HepG2 (cell line): ENCODE data around the gene ZNF394. TPM values are rescaled to one million over a fixed set of nuclear protein-coding genes. Genes with fewer than 3 reads are reported as not detected.

ENCODE experiments used
- ARID2 ChIP-seq: sonication (generic); formaldehyde crosslinking; IDR thresholded peaks from 2 replicates; pipeline ENCODE4 v1.8.1; 2022; ENCODE audit warnings: mild to moderate bottlenecking, missing genetic modification reagents, borderline replicate concordance
- ATAD3A ChIP-seq: sonication (generic); formaldehyde crosslinking; IDR thresholded peaks from 2 replicates; pipeline ENCODE4 v1.4.0; 2020; ENCODE audit warnings: missing genetic modification reagents
- BRD4 ChIP-seq: sonication (generic); formaldehyde crosslinking; IDR thresholded peaks from 2 replicates; pipeline ENCODE4 v1.4.0; 2020; ENCODE audit warnings: missing genetic modification reagents
- CHD2 ChIP-seq: IDR thresholded peaks from 2 replicates; pipeline ENCODE4 v1.6.1; 2011; ENCODE audit warnings: low read depth, low read length, improper control_type of control experiment
- GTF2F1 ChIP-seq: fragments of 150-350 bp; IDR thresholded peaks from 2 replicates; pipeline ENCODE4 v1.6.1; 2014; ENCODE audit warnings: low read length
- KDM4B ChIP-seq: sonication (generic); formaldehyde crosslinking; IDR thresholded peaks from 2 replicates; pipeline ENCODE4 v1.4.0; 2020; ENCODE audit warnings: missing genetic modification reagents
- KDM6A ChIP-seq: IDR thresholded peaks from 2 replicates; pipeline ENCODE4 v1.6.1; 2016; ENCODE audit warnings: low read depth
- SALL2 ChIP-seq: sonication (generic); formaldehyde crosslinking; IDR thresholded peaks from 2 replicates; pipeline ENCODE4 v1.8.1; 2023; ENCODE audit warnings: mild to moderate bottlenecking, missing genetic modification reagents, inconsistent platforms
- SMYD3 ChIP-seq: sonication (generic); formaldehyde crosslinking; IDR thresholded peaks from 2 replicates; pipeline ENCODE4 v1.8.1; 2023; ENCODE audit warnings: mild to moderate bottlenecking, missing genetic modification reagents
- SP2 ChIP-seq: sonication (generic); formaldehyde crosslinking; IDR thresholded peaks from 2 replicates; pipeline ENCODE4 v1.5.1; 2020; ENCODE audit warnings: mild to moderate bottlenecking, missing genetic modification reagents
- THYN1 ChIP-seq: sonication (generic); formaldehyde crosslinking; IDR thresholded peaks from 2 replicates; pipeline ENCODE4 v1.8.1; 2023; ENCODE audit warnings: low read depth, mild to moderate bottlenecking, moderate library complexity, missing genetic modification reagents, borderline replicate concordance
- ZBTB7B ChIP-seq: sonication (generic); formaldehyde crosslinking; IDR thresholded peaks from 2 replicates; pipeline ENCODE4 v1.4.0; 2020; ENCODE audit warnings: missing genetic modification reagents
- ZNF234 ChIP-seq: sonication (generic); formaldehyde crosslinking; conservative IDR thresholded peaks from 2 replicates; pipeline ENCODE4 v1.5.1; 2020; ENCODE audit warnings: mild to moderate bottlenecking, missing genetic modification reagents
- ZNF317 ChIP-seq: sonication (generic); formaldehyde crosslinking; IDR thresholded peaks from 2 replicates; pipeline ENCODE4 v1.5.0; 2020; ENCODE audit warnings: mild to moderate bottlenecking, missing genetic modification reagents
- ZNF33A ChIP-seq: sonication (generic); formaldehyde crosslinking; IDR thresholded peaks from 2 replicates; pipeline ENCODE4 v1.5.1; 2020; ENCODE audit warnings: missing genetic modification reagents, mild to moderate bottlenecking, moderate library complexity, borderline replicate concordance
- ZNF564 ChIP-seq: sonication (generic); formaldehyde crosslinking; IDR thresholded peaks from 2 replicates; pipeline ENCODE4 v1.8.1; 2023; ENCODE audit warnings: mild to moderate bottlenecking, missing genetic modification reagents
- ZNF589 ChIP-seq: sonication (generic); formaldehyde crosslinking; conservative IDR thresholded peaks from 2 replicates; pipeline ENCODE4 v1.8.0; 2022; ENCODE audit warnings: mild to moderate bottlenecking, moderate library complexity, missing genetic modification reagents
- ZNF598 ChIP-seq: sonication (generic); formaldehyde crosslinking; IDR thresholded peaks from 2 replicates; pipeline ENCODE4 v1.5.1; 2020; ENCODE audit warnings: mild to moderate bottlenecking, missing genetic modification reagents, borderline replicate concordance
- polyA plus RNA-seq, 8 experiments: library from polyadenylated mRNA; depleted of rRNA in 3 of 8; stranded (reverse) in 7 of 8; unstranded in 1 of 8; fragments of >200 nt; fragmentation: Illumina TruSeq in 4 of 8; extraction: Trizol in 4 of 8; gene quantifications; 2 replicates each; pipeline versions ENCODE4 v1.2.1 to v1.2.3, GENCODE V29; 2011 to 2016; ENCODE audit warnings: low read depth in 4 of 8, missing spikeins in 1 of 8, mixed read lengths in 1 of 8; ENCODE audit not compliant: insufficient read depth in 1 of 8
- total RNA-seq, 5 experiments: library from RNA; depleted of rRNA; stranded (reverse); fragments of >200 nt; fragmentation: Illumina TruSeq; extraction: Trizol; gene quantifications; 2 replicates each; pipeline ENCODE4 v1.2.3, GENCODE V29; 2016; ENCODE audit warnings: low read depth in 1 of 5
- TF ChIP-seq, protein P1 (sequence below): sonication (generic); formaldehyde crosslinking; IDR thresholded peaks from 2 replicates; pipeline ENCODE4 v1.8.1; 2023; ENCODE audit warnings: mild to moderate bottlenecking, inconsistent platforms, moderate library complexity, missing genetic modification reagents, borderline replicate concordance
- TF ChIP-seq, protein P2 (sequence below): sonication (generic); formaldehyde crosslinking; IDR thresholded peaks from 2 replicates; pipeline ENCODE4 v1.9.0; 2021; ENCODE audit warnings: missing genetic modification reagents, borderline replicate concordance
- TF ChIP-seq, protein P3 (sequence below): sonication (generic); formaldehyde crosslinking; IDR thresholded peaks from 2 replicates; pipeline ENCODE4 v1.4.0; 2020; ENCODE audit warnings: missing genetic modification reagents
- TF ChIP-seq, protein P4 (sequence below): sonication (generic); formaldehyde crosslinking; IDR thresholded peaks from 2 replicates; pipeline ENCODE4 v1.5.0; 2020; ENCODE audit warnings: mild to moderate bottlenecking, missing genetic modification reagents

The ZNF394 gene
- total and polyA plus RNA-seq, 2 of the 13 experiments (the other 11 are each of a cell fraction or from before 2014, with no cell fraction given), result 7.8 to 19.6 TPM

DNA sequence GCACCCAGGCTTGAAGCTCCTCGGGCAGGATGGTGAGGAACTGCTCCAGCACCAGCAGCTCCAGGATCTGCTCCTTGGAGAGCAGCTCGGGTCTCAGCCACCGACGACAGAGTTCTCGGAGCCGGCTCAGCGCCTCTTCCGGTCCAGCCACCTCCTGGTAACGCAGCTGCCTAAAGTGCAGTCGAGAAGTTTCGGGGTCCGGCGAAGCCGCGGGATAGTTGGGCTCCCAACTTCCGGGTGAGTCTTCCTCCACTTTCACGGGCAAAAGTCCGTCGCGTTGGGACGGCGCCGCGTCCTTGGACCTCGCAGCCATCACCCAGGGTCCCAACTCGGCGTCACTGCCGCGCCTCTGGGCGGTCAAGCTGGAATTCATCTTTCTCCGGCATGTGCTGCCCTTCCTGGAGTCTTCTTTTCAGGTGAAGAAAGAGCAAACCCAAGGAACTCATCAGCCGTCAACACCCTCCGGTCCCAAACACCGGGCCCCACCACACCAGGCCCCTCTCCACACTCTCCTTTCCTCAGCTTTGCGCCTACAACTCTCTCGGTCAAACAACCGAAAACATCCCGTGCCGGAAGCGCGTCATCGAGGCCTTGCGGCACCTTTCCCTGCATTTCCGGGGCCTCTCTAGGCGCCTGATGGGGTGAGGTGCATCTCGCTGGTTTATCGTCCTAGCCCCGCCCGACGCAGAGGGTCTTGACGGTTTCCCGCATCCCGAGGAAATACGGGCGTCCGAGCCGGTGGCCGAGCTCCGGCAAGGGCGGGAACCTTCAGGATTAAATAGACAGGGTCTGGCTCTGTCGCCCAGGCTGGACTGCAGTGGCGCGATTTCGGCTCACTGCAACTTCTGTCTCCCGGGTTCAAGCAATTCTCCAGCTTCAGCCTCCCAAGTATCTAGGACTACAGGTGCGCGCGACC lies at the start of gene ZNF394 (continued):
- TF ChIP-seq, protein P1, sequence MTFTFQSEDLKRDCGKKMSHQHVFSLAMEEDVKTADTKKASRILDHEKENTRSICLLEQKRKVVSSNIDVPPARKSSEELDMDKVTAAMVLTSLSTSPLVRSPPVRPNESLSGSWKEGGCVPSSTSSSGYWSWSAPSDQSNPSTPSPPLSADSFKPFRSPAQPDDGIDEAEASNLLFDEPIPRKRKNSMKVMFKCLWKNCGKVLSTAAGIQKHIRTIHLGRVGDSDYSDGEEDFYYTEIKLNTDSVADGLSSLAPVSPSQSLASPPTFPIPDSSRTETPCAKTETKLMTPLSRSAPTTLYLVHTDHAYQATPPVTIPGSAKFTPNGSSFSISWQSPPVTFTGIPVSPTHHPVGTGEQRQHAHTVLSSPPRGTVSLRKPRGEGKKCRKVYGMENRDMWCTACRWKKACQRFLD (CRISPR knock-in tag), result no peak; the same call in 1 of the 2 replicates
- TF ChIP-seq SP2, result peak; percentile 75
- TF ChIP-seq, protein P2, sequence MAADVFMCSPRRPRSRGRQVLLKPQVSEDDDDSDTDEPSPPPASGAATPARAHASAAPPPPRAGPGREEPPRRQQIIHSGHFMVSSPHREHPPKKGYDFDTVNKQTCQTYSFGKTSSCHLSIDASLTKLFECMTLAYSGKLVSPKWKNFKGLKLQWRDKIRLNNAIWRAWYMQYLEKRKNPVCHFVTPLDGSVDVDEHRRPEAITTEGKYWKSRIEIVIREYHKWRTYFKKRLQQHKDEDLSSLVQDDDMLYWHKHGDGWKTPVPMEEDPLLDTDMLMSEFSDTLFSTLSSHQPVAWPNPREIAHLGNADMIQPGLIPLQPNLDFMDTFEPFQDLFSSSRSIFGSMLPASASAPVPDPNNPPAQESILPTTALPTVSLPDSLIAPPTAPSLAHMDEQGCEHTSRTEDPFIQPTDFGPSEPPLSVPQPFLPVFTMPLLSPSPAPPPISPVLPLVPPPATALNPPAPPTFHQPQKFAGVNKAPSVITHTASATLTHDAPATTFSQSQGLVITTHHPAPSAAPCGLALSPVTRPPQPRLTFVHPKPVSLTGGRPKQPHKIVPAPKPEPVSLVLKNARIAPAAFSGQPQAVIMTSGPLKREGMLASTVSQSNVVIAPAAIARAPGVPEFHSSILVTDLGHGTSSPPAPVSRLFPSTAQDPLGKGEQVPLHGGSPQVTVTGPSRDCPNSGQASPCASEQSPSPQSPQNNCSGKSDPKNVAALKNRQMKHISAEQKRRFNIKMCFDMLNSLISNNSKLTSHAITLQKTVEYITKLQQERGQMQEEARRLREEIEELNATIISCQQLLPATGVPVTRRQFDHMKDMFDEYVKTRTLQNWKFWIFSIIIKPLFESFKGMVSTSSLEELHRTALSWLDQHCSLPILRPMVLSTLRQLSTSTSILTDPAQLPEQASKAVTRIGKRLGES (CRISPR knock-in tag), result no peak
- TF ChIP-seq KDM6A (CRISPR knock-in tag), result no peak
- no peak for TF ChIP-seq SALL2 (CRISPR knock-in tag)
- no peak for TF ChIP-seq ZNF317
- no peak for TF ChIP-seq KDM4B (CRISPR knock-in tag)
- TF ChIP-seq ZNF589 (CRISPR knock-in tag), result no peak
- TF ChIP-seq ZNF234, result no peak
- 0 out of 2 replicates have a peak, but pooled peaks have one; percentile 55 for TF ChIP-seq SMYD3
- no peak for TF ChIP-seq ZNF33A (CRISPR knock-in tag)
- no peak; the same call in 1 of the 2 replicates for TF ChIP-seq CHD2
- TF ChIP-seq ZBTB7B (CRISPR knock-in tag), result peak; percentile 55
- no peak for TF ChIP-seq ZNF564 (CRISPR knock-in tag)
- TF ChIP-seq, protein P3, sequence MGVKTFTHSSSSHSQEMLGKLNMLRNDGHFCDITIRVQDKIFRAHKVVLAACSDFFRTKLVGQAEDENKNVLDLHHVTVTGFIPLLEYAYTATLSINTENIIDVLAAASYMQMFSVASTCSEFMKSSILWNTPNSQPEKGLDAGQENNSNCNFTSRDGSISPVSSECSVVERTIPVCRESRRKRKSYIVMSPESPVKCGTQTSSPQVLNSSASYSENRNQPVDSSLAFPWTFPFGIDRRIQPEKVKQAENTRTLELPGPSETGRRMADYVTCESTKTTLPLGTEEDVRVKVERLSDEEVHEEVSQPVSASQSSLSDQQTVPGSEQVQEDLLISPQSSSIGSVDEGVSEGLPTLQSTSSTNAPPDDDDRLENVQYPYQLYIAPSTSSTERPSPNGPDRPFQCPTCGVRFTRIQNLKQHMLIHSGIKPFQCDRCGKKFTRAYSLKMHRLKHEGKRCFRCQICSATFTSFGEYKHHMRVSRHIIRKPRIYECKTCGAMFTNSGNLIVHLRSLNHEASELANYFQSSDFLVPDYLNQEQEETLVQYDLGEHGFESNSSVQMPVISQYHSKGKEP (CRISPR knock-in tag), result peak; percentile 67; the same call in 1 of the 2 replicates
- no peak; the same call in 1 of the 2 replicates for TF ChIP-seq ATAD3A (CRISPR knock-in tag)
- no peak; the same call in 1 of the 2 replicates for TF ChIP-seq ARID2 (CRISPR knock-in tag)
- no peak for TF ChIP-seq BRD4
- TF ChIP-seq, protein P4, sequence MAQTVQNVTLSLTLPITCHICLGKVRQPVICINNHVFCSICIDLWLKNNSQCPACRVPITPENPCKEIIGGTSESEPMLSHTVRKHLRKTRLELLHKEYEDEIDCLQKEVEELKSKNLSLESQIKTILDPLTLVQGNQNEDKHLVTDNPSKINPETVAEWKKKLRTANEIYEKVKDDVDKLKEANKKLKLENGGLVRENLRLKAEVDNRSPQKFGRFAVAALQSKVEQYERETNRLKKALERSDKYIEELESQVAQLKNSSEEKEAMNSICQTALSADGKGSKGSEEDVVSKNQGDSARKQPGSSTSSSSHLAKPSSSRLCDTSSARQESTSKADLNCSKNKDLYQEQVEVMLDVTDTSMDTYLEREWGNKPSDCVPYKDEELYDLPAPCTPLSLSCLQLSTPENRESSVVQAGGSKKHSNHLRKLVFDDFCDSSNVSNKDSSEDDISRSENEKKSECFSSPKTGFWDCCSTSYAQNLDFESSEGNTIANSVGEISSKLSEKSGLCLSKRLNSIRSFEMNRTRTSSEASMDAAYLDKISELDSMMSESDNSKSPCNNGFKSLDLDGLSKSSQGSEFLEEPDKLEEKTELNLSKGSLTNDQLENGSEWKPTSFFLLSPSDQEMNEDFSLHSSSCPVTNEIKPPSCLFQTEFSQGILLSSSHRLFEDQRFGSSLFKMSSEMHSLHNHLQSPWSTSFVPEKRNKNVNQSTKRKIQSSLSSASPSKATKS (CRISPR knock-in tag), result no peak
- no peak for TF ChIP-seq GTF2F1
- peak; percentile 67; the same call in 1 of the 2 replicates for TF ChIP-seq THYN1 (CRISPR knock-in tag)
- peak; percentile 64; the same call in 1 of the 2 replicates for TF ChIP-seq ZNF598
